Activated T-helper 1 cell treated with anti-CD3 and anti-CD28 coated beads, Interleukin-2, amount 50 U/mL, for 16 hours (primary cell): ENCODE measurements around the gene MTARC1.

Source experiments
- DNase-seq, 2 donors: peaks; one replicate each; pipeline ENCODE4 v3.0.0-alpha.2; 2020; ENCODE audit warnings: low read depth in 1 of 2, low spot score in 1 of 2

The MTARC1 gene

GRCh38 chr1:220769205-220769604 is 17.5 kb upstream of the MTARC1 start:
- DNase-seq = no peak

DNA sequence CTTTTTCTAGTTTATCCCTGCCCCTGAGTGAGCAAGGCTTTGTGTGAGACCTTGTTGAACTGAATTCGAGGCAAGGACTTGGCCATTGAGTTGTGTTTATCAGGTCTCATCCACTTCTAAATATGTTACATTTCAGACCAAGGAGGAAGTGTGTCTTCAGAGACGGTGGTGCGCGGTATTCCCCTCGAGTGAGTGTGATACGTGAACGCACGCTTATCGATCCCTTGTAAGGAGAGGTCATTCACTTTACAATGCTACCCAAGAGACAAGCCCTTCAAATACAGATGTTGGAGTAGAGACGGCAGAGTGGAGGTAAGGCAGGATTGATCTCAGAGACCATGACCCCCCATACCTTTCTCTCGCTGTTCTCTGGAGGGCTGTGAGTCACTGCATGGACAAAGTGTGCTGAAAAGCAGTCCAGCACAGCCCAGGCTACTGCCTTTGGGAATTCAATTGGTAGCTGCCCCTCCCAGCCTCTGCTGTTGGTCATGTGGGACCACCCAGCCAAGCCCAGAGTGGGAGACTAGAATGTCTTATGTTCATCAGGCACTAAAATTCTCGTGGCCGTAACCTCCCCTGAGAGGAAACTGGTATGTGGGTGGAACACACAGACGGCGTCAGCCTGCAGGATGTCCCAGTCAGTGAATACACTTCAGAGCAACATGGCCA is 16.3 kb upstream of the MTARC1 start:
- no peak for DNase-seq

- DNase-seq = no peak
These were observed 13.9 kb upstream of the MTARC1 start for GRCh38 chr1:220772846-220773245.

DNA sequence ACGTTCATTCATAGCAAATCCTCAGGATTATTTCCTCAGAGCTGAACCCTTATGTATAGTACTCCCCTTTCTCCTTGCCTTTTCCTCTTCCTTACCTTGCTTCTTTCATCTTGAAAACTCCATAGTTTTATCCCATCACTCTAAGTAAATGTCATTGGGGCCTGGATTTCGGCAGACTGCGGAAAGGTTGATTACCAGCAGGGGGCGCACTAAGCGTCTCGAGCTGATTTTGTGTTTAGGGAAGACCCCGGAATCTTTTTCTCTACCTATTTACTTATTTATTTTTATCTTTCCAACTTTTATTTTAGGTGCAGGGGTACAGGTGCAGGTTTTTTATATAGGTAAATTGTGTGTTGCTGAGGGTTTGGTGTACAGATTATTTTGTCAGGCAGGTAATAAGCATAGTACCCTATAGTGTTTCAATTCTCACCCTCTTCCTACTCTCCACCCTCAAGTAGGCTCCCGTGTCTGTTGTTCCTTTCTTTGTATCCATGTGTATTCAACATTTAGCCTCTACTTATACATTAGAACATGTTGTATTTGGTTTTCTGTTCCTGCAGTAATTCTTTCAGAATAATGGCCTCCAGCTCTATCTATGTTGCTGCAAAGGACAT is 11.4 kb upstream of the MTARC1 start:
- DNase-seq = no peak

DNA sequence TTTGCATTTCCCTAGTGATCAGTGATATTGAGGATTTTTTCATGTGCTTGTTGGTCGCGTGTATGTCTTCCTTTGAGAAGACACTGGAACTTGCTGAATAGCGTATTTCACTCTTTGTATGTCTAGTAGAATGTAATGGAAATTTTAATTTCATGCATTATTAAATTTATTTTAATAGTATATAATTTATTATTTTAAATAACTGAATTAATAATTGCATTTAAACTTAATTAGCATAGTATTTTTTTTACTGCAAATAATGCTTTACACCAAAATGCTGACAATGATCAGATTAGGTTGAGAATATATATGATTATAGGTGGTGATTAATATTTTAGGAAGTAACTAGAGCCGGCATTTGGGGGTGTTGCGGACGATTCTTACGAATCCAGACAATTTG is 10.5 kb upstream of the MTARC1 start:
- no peak for DNase-seq

DNA sequence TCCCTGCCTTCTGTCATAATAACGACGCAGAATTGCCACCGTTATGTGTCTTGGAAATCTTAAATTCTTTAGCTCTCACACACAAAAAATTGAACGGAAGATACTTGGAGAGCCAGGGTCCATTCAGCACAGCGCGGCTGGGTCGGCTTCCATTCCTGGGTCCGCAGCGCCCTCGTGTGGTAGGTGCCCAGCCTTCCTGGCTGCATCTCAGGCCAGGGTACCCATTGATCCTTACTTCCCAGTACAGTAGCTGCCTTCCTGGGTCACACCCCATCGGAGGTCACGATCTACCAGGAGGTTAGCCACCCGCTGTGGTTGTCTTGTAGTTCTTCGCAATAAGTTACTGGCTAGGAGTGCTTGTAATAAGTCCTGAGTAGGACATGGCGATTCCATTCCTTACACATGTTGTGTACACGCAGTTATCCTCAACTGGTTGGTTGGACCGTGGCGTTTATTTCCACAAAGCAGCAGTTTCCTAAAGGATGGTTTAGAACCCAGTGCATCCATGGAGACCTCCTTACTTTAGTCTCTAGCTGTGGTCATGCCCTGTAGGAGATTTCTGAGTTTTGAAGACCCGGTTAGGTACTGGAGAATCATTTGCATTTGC is 9.9 kb upstream of the MTARC1 start:
- DNase-seq = peak; percentile 25 to 46

DNA sequence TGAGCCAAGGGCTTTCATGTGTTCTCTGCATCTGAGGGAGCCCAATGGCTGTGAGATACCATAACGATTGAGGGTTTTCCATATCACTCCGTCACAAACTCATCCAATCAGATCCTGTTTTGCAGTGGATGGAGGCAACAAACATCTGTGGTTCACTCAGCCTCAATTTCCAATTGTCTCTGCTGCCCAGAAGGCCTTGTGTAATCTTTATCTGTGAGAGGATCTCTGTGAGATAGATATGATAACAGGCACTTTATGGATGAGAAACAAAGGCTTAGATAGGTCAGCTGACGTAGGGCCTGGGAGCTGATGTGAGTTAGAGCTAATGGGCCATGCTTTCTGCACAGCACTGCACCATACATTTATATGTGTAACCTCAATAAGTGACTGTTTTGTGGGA is 3.3 kb upstream of the MTARC1 start:
- DNase-seq = no peak

GRCh38 chr1:220784751-220785150 is 2.0 kb upstream of the MTARC1 start:
- no peak for DNase-seq

GRCh38 chr1:220785166-220786056 is 1.3 kb upstream of the MTARC1 start:
- no peak for DNase-seq

DNA sequence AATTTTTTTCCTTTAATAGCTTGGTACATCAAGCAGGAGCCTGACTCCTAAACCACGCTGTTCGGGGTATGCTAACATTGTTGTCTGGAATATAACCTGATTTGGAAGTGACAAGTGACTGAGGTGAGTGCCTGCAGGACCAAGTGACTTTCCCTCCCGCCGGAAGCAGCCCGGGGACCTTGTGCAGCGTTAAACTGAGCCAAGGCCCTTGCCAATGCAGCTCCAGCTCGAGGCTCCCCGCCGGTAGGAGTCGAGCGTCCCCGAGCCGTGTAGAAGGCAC is 716 bp upstream of the MTARC1 start:
- no peak for DNase-seq

- no peak for DNase-seq
These were observed 431 bp downstream of the MTARC1 start for GRCh38 chr1:220787069-220787619.

DNA sequence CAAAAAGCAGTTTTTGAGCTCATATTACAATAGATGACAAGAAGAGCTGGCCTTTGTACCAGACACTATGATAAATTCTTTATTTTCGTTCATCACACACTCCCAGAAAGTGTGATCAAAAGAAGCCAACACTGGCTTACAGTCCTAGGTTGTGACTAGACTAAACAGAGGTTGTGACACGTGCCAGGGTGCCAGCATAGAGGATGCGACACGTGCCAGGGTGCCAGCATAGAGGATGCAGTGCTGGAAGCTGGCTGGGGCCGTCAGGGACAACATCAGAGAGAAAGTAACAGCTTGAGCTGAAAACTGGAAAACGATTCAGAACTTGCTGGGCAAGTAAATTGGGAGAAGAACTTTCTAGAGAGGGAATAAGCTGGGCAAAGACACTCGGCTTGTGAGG is 2.2 kb downstream of the MTARC1 start:
- DNase-seq = no peak

- no peak for DNase-seq
These were observed 2.9 kb downstream of the MTARC1 start for GRCh38 chr1:220789532-220790147.

DNA sequence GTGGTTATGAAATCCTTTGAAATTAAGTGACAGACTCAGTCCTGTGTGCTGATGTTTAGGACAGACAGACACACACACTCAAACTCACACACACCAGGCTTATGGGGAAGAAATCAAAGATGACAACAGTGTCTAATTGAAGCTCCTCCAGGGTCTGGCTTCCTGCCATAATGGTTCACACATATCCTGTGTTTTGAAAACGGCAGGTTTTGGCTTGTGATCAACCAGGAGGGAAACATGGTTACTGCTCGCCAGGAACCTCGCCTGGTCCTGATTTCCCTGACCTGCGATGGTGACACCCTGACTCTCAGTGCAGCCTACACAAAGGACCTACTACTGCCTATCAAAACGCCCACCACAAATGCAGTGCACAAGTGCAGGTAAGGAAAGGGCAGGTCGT is 4.6 kb downstream of the MTARC1 start:
- no peak for DNase-seq

DNA sequence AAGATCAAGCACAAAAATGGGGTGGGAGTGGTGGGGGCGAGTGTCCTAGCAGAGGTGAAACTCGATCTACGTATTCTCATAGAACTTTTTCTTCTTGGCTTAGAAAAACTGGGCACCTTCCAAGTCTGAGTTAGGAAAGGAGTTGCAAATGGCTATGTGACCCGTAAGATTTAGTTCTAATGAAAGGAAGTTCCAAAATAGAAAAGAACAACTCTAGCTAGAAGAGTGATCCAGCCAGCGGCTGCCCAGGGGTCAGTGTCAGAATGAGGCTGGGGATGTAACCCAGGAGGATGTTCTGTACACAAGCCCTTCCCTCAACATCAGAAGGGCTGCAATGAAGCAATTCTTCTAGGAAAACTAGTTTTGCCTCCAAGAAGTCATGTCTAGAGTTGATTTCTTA is 5.2 kb downstream of the MTARC1 start:
- no peak for DNase-seq

GRCh38 chr1:220796530-220796929 is 9.8 kb downstream of the MTARC1 start:
- DNase-seq = no peak

- no peak for DNase-seq
These were observed 10.3 kb downstream of the MTARC1 start for GRCh38 chr1:220797044-220797443.

GRCh38 chr1:220797553-220797952 is 10.8 kb downstream of the MTARC1 start:
- DNase-seq = no peak

- no peak for DNase-seq
These were observed 11.6 kb downstream of the MTARC1 start for GRCh38 chr1:220798338-220798737.

GRCh38 chr1:220800262-220800661 is 13.5 kb downstream of the MTARC1 start:
- DNase-seq = no peak
